T-helper 2 cell treated with Interferon-gamma antibody and Interleukin-4, amounts not matched to agents 100 ng/mL and 5 ng/mL, for 36 hours (primary cell): ENCODE results near the gene MORC3. TPM values are rescaled to one million over a fixed set of nuclear protein-coding genes. Genes with fewer than 3 reads are reported as not detected.
"Not testable (repeated sequence)": the region's sequence is repeated elsewhere in the genome, so short reads cannot be mapped to it uniquely, and the experiment has no call there.

Source experiments
- intact Hi-C: fragments of 100-400 bp; cut with micrococcal nuclease; formaldehyde crosslinking; loops from one replicate; pipeline ENCODE4 v1.15.1; 2023
- total RNA-seq: library from RNA; stranded (reverse); gene quantifications from 2 replicates; pipeline ENCODE4 v1.2.3, GENCODE V29; 2022

Gene MORC3
- total RNA-seq, 1 donor from 2014 or later = 35.7 TPM

- intact Hi-C loops = no loop called here
These were observed 3.0 kb downstream of the MORC3 start for GRCh38 chr21:36323032-36323431.

DNA sequence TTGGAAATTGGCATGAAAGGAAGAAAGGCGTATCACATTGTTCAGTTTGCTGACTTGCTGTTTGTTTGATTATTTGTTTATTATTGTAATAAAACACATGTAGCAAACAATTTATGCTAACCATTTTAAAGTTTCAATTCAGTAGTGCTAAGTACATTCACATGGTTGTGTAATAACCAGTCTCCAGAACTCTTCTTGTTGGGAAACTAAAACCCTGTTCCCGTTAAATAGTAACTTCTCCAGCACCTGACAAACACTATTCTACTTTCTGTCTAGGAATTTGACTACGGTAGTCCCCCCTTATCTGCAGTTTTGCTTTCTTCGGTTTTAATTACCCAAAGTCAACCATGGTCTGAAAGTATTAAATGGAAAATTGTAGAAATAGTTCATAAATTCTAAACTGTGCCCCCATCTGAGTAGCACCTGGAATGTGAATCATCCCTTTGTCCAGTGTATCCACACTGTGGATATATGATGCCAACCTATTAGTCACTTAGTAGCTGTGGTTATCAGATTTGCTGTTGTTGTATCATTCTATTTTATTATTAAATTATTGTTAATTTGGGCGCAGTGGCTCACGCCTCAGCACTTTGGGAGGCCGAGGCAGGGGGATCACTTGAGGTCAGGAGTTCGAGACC is 5.5 kb downstream of the MORC3 start:
- intact Hi-C loops = no loop called here

DNA sequence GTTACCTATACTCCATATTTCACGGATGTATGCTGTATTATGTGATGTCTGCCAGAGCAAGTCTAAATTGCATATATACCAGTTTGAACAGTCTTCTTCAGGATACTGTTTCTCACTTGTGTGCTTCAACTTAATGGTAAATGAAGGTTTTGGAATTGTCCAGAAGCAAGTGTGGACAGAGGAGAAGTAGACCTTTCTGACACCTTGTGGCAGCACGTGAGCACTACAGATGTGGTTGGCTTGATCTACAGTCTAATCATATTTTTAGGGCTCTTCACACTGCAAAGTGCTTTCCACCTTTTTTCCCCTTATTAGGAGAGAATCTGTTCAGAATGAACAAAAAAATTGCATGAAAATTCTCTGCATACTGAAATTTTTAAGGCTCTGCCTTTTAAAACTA is 10.9 kb downstream of the MORC3 start:
- intact Hi-C loops = loop anchor here (1.0 kb wide), 2 partner anchors 122 to 190 kb away; no protein-coding TSS in a partner anchor

DNA sequence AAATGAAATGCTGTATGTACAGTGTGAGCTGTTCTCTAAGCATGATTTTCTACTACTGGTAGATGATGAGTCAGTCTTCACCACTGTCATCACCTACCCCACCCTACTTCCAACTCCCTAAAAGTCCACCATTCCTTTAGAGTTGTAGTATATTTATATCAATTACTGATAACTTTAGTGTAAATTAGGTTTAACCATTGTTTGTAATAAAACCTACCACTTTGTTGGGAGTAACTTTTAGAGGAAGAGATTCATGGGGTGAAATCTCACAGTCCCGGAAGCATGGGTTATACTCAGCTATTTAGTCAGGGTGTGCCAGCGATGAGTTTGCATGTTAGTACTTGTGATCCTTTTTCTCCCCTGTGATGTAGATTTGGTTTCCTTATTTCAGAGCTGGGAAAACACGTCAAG is 17.1 kb downstream of the MORC3 start:
- intact Hi-C loops = no loop called here

DNA sequence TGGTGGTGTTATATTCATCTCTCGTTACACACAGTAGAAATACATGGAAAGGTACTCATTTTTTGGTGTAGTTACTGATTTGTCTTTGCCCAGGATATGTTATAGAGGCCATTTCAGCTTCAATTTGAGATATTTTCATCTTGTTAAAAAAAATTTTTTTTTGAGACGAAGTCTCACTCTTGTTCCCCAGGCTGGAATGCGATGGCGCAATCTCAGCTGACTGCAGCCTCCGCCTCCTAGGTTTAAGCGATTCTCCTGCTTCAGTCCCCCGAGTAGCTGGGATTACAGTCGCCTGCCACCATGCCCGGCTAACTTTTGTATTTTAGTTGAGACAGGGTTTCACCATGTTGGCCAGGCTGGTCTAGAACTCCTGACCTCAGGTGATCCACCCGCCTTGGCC is 19.0 kb downstream of the MORC3 start:
- intact Hi-C loops = no loop called here

- intact Hi-C loops = not testable (repeated sequence)
These were observed 22.6 kb downstream of the MORC3 start for GRCh38 chr21:36342581-36342980.

- intact Hi-C loops = no loop called here
These were observed 24.9 kb downstream of the MORC3 start for GRCh38 chr21:36344931-36345330.

DNA sequence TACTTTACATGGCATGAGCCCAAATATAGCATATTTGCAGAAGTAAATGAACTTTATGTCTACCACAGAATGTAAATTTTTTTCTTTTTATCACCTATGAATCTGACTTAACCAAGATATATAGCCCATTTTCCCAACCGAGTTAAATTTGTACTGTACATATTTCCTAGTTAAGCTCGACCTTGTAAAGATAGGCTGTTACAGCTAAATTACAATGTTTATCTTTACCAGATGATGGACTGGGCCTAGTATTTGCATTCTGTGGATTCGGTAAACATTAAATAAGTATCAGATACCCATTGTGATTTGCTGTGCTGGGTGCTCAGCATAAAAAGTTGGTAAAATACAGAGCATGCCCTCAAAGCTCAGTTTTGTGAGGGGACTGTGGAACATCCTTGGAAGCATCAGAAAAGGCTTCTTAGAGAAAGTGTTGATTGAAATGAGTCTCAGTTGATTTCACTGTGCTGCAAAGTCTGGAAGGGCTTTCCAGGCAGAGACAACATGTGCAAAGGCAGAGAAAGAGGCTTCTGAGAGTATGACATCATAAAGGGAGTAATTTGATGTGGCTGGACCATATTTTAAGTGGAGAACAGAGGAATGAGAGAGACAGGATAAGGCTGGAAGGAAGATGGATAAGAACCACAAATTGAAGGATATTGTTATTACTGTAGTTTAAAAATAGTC is 27.4 kb downstream of the MORC3 start:
- intact Hi-C loops = loop anchor here (1.0 kb wide), 1 partner anchor 10 kb away; no protein-coding TSS in a partner anchor

GRCh38 chr21:36347962-36348328 is 27.9 kb downstream of the MORC3 start:
- intact Hi-C loops = loop anchor here (1.0 kb wide), 1 partner anchor 9 kb away; no protein-coding TSS in a partner anchor

GRCh38 chr21:36349315-36349714 is 29.3 kb downstream of the MORC3 start:
- intact Hi-C loops = no loop called here

DNA sequence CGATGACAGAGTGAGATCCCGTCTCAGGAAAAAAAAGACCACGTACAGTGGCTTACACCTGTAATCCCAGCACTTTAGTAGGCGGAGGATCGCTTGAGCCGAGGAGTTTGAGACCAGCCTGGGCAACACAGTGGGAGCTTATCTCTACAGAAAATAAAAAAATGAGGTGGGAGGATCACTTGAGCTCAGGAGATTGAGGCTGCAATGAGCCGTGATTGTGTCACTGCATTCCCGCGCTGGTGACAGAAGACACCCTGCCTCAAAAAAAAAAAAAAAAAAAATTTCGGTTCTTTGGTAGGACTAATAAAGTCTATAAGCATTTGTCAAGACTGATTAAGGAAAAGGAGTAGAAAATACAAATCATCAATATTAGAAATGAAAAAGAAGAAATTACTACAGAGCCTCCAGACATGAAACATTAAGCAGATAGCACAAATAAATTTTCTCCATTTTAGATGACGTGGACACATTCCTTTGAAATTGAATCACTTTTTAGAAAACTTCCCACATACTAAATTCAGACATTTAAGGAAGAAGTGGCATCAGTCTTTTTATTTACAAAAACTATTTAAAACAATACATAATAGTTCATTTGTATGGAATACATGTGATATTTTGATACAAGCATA is 30.4 kb downstream of the MORC3 start:
- intact Hi-C loops = no loop called here

- intact Hi-C loops = no loop called here
These were observed 35.1 kb downstream of the MORC3 start for GRCh38 chr21:36354918-36355680.

- intact Hi-C loops = no loop called here
These were observed 35.9 kb downstream of the MORC3 start for GRCh38 chr21:36355868-36356267.

DNA sequence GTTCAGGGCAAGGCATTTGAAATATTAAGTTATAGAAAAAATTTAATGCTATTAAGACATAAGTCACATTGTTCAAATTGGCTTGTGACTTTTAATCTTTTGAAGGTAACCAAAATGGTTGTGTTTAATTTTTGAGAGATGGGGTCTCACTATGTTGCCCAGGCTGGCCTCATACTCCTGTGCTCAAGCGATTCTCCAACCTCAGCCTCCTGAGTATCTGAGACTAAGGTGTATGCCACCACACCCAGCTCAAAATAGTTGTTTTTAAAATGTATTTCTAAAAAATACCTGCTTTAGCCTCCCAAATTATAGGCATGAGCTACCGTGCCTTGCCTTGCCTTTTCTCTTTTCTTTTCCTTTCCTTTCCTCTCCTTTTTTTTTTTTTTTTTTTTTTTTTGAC is 39.2 kb downstream of the MORC3 start:
- intact Hi-C loops = no loop called here

GRCh38 chr21:36369064-36369685 is 49.2 kb downstream of the MORC3 start:
- intact Hi-C loops = no loop called here

DNA sequence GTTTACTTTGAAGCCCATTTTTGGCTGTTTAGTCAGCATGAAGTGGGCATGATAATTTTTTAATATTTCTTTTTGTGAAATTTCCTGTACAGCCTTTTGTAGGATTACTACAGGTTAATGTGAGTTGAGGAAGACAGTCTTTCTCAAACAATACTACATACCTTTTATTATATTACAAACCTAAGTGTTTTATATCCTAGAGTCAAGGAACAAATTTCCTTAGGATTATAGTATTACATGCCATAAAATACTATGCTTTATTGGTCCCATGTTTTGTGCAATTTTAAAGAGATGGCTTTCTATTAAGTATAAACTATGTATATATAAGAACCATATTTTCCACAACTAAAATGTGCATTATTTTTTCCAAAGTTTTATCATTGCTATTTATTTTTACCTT is 56.0 kb downstream of the MORC3 start:
- intact Hi-C loops = no loop called here

DNA sequence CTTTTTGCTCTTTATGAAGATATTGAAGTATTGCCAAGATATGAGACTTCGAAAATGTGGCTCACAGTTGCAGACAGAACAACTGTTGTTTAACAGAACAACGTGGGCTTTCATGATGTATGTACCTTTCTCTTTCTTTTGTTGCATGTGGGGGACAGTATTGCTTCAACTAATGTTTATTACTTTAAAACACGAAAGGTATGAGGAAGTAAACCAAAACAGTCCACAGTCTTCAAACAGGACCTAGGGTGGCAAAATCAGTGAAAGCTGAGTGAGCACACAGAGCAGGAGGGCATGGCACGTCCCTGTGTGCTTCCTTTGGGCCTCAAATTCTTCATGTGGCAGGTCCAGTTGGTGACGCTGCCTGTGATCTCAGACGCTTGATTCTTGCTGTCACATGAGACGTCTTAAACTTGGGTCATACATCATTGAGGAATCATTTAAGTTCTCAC is 57.4 kb downstream of the MORC3 start:
- intact Hi-C loops = no loop called here

GRCh38 chr21:36379251-36379650 is 59.3 kb downstream of the MORC3 start:
- intact Hi-C loops = no loop called here

- intact Hi-C loops = no loop called here
These were observed 62.0 kb downstream of the MORC3 start for GRCh38 chr21:36381841-36382589.

GRCh38 chr21:36382722-36383121 is 62.7 kb downstream of the MORC3 start:
- intact Hi-C loops = not testable (repeated sequence)

DNA sequence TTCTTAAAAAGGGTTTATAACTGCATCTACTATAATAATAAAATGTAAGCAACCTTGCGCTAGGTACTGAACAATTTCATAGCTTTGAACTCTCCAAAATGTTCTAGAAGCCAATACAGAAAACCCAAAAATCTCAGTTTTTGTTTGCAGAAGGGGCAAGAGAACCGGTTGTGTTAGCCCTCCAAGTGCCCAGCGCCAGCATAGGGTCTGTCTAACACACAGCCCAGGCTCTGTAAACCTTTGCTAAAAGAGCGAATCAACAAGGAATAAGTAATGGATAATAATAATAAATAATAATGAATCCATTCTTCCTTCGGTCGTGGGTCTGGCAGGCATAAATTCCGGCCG is 64.9 kb downstream of the MORC3 start:
- intact Hi-C loops = loop anchor here (1.0 to 2.0 kb wide), 3 partner anchors 64 to 250 kb away; partner anchors contain the start of genes CBR3, DOP1B and MORC3
